ENCODE measurements around the gene NATD1.
A peak's percentile ranks its signal among the peaks of the same experiment; 100 is the strongest.

NATD1 gene

DNA sequence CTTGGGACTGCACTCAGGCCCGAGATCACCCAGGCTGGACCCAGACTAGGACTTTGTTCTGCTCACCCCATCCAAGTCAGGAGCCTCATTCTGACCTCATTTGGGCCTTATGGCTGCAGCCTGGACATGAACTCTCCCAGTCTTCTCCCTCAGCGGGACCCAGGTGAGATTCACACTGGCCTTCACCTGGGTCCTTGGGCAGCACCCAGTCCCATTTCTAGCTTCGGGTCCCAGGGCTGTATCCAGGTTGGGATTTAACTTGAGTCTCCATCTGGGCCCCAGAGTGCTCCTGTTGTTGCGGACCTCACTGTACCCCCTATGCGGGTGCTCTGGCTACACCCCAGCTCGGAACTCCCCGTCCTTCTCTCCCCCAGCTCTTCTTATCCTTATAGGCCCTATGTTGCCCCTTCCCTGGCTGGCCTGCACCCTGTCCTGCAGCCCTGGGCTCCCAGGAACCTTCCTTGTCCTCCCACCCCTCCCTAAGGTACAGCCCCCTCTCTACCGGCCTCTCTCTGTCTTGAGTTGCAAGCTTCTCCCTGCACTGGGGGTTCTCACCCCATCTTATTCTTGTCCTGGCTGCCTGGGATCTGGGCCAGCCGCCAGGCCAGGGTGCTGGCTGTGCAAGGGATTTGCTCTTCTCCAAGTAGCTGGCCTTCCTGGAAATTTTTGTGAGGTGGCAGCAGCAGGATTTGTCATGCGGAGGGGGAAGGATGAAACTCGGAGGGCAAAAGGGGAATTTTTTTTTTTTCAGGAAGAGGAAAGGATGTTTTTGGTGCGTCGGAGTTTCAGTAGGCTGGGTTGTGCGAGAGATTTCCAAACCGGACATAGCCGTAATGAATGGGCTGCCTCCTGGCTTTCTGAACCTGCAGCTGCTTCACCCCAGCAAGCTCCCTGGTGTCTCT lies 32.2 kb upstream of the NATD1 start:
- H3K4me3 ChIP-seq (ENCODE audit: low read length) = peak overlapping the region; percentile 71
- no peak for TF ChIP-seq ZNF274 (IDR thresholded peaks at IDR 0.05; ENCODE audit: low read depth, low read length)

DNA sequence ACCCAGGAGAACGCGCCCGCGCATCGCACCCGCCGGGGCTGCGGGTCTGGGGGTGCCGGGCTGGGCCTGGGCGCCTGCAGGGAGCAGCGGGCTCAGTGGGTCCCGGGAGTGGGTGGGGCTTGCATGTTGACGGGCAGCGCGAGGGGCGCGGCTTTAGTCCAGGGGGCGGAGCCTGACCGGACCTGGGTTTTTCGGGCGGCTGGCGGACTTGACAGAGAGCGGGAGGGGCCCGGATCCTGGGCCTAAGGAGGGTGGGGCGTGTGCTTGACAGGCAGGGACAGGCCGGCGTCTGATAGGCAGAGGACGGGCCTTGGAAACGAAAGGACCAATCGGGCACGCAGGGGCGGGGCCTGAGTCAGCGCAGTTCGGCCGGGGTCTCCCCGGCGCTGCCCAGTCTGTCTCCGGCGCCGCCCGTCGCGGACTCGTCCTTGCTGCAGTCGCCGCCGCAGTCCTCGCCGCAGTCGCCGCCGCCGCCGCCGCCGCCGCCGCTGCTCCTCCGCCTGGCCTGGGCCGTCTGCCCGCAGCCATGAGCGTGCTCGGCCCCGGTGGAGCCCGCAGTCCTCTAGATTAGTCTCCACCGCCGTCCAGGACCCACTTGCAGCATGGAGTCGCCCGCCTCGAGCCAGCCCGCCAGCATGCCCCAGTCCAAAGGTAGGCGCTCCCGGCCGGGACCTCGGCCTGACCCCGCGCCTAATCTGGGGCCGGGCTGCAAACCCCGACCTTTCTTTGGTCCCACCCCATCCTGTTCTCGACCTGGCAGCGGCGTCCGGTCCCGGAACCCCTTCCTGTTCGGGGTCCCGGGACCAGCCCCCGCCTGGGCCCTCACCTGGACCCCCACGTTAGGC lies 31.3 kb upstream of the NATD1 start, which contains the start of gene MAP2K3:
MAP2K3 (plus strand) TSS at position 393 of the 845 bp plus-strand sequence; CDS start at position 603, 210 bp downstream.
- H3K4me3 ChIP-seq (ENCODE audit: low read length) = peak within 1 kb of the TSS; percentile 71

DNA sequence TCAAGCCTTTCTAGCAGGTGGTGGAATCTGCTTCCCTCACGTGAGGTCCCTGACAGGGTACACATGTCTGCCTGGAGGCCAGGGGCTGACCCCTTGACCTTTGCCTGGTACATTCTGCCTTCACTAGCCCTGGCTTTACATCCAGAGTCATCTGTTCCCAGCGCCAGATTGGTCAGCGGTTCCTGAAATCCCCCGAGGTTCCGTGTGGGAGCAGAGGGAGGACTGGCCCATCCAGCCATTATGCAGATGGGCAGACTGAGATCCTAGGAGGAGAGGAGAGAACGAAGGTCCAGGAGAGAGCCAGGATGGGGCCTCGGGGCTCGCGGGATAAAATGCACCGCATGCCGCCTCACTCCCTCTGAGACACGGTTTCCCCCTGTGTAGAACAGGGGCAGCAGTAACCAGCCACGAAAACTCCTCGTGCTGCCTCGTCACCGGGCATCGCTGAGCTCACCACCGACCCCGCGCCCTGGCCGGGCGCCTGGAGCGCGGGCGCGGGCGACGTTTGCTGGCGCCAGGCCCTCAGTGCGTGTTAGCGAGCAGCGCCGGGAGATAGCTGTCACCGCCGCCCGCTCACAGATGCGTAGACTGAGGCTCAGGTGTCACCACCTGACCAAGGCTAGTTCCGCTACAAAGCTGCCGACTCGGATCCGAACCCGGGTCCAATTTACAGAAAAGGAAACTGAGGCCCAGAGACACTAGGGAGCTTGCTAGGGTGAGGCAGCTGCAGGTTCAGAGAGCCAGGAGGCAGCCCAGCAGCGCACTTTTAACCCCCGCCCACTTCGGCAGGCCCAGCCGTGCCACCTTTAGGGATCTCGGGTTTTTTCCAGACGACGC lies 30.5 kb upstream of the NATD1 start:
- TF ChIP-seq ZNF274 (IDR thresholded peaks at IDR 0.05; ENCODE audit: low read depth, low read length) = no peak
- peak overlapping the region; percentile 56; the same call in 1 of the 2 replicates for H3K4me3 ChIP-seq (ENCODE audit: low read length)

More for the DNA sequence above, 31.3 kb upstream of the NATD1 start, which contains the start of gene MAP2K3:
- TF ChIP-seq ZNF274 (IDR thresholded peaks at IDR 0.05; ENCODE audit: low read depth, low read length) = no peak

DNA sequence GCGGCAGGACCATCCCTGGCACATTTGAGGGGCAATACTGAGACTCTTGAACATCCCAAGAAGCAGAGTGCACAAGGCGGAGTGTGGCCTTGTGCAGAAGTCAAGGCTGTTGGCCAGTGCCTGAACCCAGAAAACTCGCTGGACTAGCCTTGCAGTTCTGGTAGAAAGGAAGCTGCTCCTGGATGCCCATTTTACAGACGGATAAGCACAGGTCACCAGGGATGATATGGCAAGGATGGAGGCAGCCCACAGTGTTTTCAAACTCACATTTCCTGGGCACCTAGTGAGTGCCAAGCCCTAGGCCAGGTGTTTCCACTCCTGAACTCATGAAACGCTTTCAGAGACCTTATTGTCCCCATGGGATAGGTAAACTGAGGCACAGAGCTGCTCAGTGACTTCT lies 29.6 kb upstream of the NATD1 start:
- H3K4me3 ChIP-seq (ENCODE audit: low read length) = no peak overlapping the region
- no peak for TF ChIP-seq ZNF274 (IDR thresholded peaks at IDR 0.05; ENCODE audit: low read depth, low read length)

DNA sequence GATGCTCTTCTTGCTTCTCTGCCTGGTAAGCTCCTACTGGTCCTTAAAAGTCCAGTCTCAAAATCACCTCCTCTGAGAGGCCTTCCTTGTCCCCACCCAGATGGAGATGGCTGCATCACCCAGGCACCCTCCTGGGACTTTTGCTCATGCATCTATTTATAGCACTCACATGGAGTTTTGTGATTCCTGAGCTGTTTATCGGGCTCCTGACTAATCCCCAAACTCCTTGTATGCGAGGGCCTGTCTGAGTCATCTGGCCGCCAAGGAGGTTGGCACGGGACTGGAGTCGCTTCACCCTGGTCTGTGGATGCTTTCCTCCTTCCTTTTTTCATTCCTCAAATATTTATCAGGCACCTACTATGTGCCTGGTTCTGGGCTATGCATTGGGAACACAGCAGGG lies 29.0 kb upstream of the NATD1 start:
- H3K4me3 ChIP-seq (ENCODE audit: low read length) = no peak overlapping the region
- no peak for TF ChIP-seq ZNF274 (IDR thresholded peaks at IDR 0.05; ENCODE audit: low read depth, low read length)

DNA sequence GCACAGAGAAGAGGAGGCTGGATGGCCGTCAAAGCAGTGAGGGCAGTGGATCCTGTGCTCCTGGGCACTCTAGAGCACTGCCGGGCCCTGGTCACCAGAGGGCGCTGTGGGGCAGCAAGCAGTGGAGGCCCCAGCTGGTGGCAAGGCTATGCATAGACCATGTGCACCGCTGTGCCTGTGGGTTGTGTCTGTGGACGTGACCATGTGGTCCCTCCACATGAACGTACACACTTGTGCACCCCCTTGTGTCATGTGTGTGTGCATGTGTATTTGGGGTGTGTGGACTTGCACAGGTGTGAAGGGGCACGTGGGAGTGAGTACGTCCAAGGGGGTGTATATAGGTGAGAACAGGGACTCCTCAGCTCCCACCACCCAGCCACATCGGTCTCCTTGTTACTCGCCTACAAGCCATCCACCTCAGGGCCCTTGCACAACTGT lies 26.9 kb upstream of the NATD1 start:
- no peak for TF ChIP-seq ZNF274 (IDR thresholded peaks at IDR 0.05; ENCODE audit: low read depth, low read length)
- H3K4me3 ChIP-seq (ENCODE audit: low read length) = no peak overlapping the region

DNA sequence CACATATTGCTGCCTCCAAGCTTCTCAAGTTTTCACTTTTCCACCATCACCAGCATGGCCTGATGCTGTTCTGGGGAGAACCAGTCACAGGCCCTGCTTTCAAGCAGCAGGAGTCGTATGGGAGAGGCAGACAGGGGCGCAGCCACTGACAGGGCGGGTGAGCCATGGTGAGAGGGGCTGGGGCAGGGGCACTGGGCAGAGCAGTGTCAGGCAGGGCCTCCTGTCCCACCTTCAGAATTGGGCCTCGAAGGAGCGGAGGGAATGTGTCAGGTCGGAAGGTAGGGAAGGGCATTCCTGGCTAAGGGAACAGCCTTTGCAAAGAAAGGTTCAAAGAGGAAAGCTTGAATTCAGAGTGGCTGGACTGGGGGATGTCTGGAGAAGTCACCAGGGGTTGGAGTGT lies 26.4 kb upstream of the NATD1 start:
- H3K4me3 ChIP-seq (ENCODE audit: low read length) = no peak overlapping the region
- no peak for TF ChIP-seq ZNF274 (IDR thresholded peaks at IDR 0.05; ENCODE audit: low read depth, low read length)

DNA sequence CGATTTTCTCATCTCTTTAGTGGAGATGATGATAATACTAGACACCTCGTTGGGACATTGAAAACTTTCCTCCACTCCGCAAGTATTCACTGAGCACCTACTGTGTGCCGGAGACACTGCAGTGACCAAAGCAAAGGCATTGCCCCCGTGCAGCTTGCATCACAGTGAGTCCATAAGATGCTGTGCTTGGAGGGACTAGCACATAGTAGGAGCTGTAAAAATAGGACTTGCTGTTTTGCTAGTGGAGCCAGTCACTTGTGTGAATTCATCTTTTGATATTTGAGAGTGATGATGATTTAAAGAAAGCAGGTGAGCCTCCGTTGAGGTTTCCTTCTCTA lies 26.0 kb upstream of the NATD1 start:
- no peak overlapping the region for H3K4me3 ChIP-seq (ENCODE audit: low read length)
- no peak for TF ChIP-seq ZNF274 (IDR thresholded peaks at IDR 0.05; ENCODE audit: low read depth, low read length)

DNA sequence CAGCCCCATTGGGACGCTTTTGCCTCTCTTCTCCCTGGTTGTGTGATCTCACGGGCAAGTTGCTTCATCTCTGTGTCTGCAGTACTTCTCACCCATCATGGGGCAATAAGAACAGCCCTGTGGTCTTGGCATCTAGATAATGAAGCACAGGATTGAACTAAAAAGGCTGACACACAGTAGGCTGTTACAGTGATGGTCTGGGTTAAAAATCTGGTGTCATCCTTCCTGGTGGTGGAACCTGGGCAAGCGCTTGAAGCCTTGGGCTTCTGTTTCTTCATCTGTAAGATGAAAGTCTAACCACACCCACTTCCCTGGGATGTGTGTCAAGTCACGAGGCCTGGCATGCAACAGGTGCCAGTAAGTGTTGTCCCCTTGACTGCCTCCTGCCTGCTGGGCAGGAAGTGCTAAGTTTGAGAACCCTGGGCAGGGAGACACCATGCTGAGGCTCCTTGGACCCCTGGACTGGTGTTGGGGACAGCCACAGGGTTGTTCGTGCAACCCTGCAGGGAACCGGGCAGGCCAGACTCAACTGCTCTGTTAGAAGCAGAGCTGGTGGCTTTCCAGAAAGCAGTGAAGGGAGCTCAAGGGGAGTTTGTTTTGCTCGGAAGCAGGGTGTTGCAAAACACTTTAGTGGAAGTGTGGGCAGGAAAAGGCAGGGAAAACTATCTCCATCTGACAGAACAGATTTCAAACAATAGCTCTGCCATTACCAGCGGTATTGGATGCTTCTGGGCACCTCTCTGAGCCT lies 25.4 kb upstream of the NATD1 start:
- TF ChIP-seq ZNF274 (IDR thresholded peaks at IDR 0.05; ENCODE audit: low read depth, low read length) = no peak
- H3K4me3 ChIP-seq (ENCODE audit: low read length) = no peak overlapping the region

DNA sequence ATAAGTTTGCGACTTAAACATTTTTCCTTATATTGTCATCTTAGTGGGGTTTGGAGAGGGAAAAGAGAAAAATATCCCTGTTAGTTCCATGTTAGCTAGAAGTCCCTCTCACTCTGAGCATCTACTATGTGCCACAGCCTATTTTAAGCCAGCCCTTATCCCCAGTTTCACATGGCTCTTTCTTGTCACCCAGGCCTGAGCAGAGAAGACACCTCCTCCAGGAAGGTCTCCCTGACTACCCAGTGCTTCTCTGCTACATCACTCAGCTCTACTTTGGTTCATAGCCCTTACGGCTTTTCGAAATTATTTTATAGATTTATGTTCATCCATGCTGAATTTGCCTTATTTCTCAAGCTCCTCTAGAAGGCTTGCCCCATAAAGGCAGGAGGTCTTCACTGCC lies 24.1 kb upstream of the NATD1 start:
- no peak for TF ChIP-seq ZNF274 (IDR thresholded peaks at IDR 0.05; ENCODE audit: low read depth, low read length)
- no peak overlapping the region for H3K4me3 ChIP-seq (ENCODE audit: low read length)

DNA sequence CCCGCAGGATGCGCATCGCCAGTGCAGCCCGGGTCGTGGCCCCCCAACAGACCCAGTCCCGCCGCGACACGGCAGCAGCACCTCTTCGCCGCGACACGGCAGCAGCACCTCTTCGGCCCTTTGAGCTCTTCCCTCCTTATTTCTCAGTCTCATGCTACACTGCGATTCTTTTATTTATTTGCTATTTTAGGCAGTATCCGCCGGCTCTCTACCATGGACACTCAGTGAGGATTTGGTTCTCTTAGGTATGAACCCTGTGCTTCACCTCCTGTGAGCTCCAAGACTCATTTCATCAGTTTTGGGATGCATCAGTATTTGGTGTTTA lies 23.0 kb upstream of the NATD1 start:
- H3K4me3 ChIP-seq (ENCODE audit: low read length) = no peak overlapping the region; the same call in 1 of the 2 replicates
- no peak for TF ChIP-seq ZNF274 (IDR thresholded peaks at IDR 0.05; ENCODE audit: low read depth, low read length)

DNA sequence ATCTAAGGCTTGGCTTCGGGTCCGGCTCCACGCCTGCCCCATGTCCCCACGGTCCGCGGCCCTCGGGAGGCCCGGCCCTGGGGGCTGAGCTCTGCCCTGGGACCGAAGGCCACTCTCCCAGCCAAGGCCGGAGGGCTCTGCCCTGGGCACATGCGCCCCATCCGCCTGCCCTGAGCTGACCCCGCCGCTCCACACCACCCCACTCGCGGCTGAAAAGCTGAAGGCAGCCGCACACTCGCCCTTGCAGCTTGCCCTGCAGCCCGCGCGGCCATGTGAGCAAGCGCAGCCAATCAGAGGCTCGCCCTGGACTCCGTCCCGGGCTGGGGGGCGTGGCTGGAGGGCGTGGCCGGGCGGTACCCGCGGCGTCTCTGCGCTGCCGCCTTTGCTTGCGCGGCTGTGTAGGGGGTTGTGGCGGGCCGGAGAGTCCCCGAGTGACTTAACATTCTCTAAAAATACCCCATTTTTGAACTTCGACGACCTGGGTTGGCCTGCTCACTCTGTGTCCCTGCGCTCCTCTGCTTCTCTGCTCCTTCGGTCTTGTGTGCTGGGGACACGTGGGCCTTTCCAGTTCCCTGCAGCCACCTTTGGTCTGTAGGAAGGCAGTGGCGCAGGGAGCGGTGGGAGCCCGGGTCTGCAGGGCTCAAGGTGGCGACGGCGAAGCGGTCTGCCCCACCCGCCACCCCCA lies 22.5 kb upstream of the NATD1 start:
- TF ChIP-seq ZNF274 (IDR thresholded peaks at IDR 0.05; ENCODE audit: low read depth, low read length) = no peak
- peak overlapping the region; percentile 51; the same call in 1 of the 2 replicates for H3K4me3 ChIP-seq (ENCODE audit: low read length)

Measured in GM08714 (cell line).